Breast epithelium (tissue), 3 donors: ENCODE data around the gene SEMA3F.

Experiments used
- CTCF ChIP-seq, 3 donors: fragments of 450-650 bp; IDR thresholded peaks; one replicate each; pipeline ENCODE4 v1.5.1; 2016 to 2017; ENCODE audit warnings: antibody characterized with exemption in 3 of 3, mild to moderate bottlenecking in 3 of 3, moderate library complexity in 3 of 3
- POLR2A ChIP-seq: fragments of 450-650 bp; IDR thresholded peaks from one replicate; pipeline ENCODE4 v1.6.1; 2016; ENCODE audit warnings: antibody characterized with exemption, mild to moderate bottlenecking, moderate library complexity

- no peak for TF ChIP-seq CTCF (IDR thresholded peaks at IDR 0.05)
- TF ChIP-seq POLR2A, result no peak
Observed at GRCh38 chr3:50186096-50186495, 31.0 kb downstream of the SEMA3F start.
